GM23338 (cell line): ENCODE data around the gene LAGE3. TPM values are rescaled to one million over a fixed set of nuclear protein-coding genes. Genes with fewer than 3 reads are reported as not detected.

Experiments
- ATAC-seq: fragments of 200-7000 bp; cut with Tn5 transposase; 3 replicates; pipeline ENCODE4 v1.9.1; 2020
- DNase-seq: peaks from one replicate; pipeline ENCODE4 v3.0.0-alpha.2; 2015; ENCODE audit warnings: low spot score
- H2AFZ ChIP-seq: fragments of 200-600 bp; sonication (generic); 2 replicates; pipeline ENCODE4 v1.8.0; 2016; ENCODE audit warnings: antibody characterized with exemption, mild to moderate bottlenecking, moderate library complexity
- H3F3A ChIP-seq: fragments of 200-600 bp; sonication (generic); replicated peaks from 2 replicates; pipeline ENCODE4 v1.8.0; 2017; ENCODE audit warnings: antibody characterized with exemption, mixed run types, low read depth
- H3K27ac ChIP-seq: fragments of 200-600 bp; sonication (generic); 2 replicates; pipeline ENCODE4 v1.6.1; 2016; ENCODE audit warnings: low read depth
- H3K27me3 ChIP-seq: fragments of 200-600 bp; sonication (generic); 2 replicates; pipeline ENCODE4 v1.8.0; 2016; ENCODE audit warnings: mild to moderate bottlenecking, mixed run types, moderate library complexity; ENCODE audit not compliant: insufficient read depth
- H3K36me3 ChIP-seq: fragments of 200-600 bp; sonication (generic); 2 replicates; pipeline ENCODE4 v1.8.0; 2016; ENCODE audit warnings: mild to moderate bottlenecking; ENCODE audit not compliant: insufficient read depth
- H3K4me1 ChIP-seq: fragments of 200-600 bp; sonication (generic); 2 replicates; pipeline ENCODE4 v1.8.0; 2016; ENCODE audit warnings: mild to moderate bottlenecking, moderate library complexity; ENCODE audit not compliant: insufficient read depth
- H3K4me2 ChIP-seq: fragments of 200-600 bp; sonication (generic); 2 replicates; pipeline ENCODE4 v1.7.1; 2017; ENCODE audit warnings: mixed run types
- H3K4me3 ChIP-seq: fragments of 200-600 bp; sonication (generic); 2 replicates; pipeline ENCODE4 v1.6.1; 2016; ENCODE audit warnings: mixed run types
- H3K79me2 ChIP-seq: fragments of 200-600 bp; sonication (generic); replicated peaks from 2 replicates; pipeline ENCODE4 v1.8.0; 2017; ENCODE audit warnings: mild to moderate bottlenecking; ENCODE audit not compliant: insufficient read depth
- H3K9me2 ChIP-seq: fragments of 200-600 bp; sonication (generic); 2 replicates; pipeline ENCODE4 v1.8.0; 2017; ENCODE audit not compliant: insufficient read depth
- H4K20me1 ChIP-seq: fragments of 200-600 bp; sonication (generic); replicated peaks from 2 replicates; pipeline ENCODE4 v1.8.0; 2017; ENCODE audit warnings: mild to moderate bottlenecking; ENCODE audit not compliant: insufficient read depth
- H3K27ac Mint-ChIP-seq: 2 replicates; pipeline ENCODE4 v1.8.0; 2020; ENCODE audit warnings: inconsistent platforms, mild to moderate bottlenecking, moderate library complexity, mixed read lengths
- H3K27me3 Mint-ChIP-seq: 3 replicates; pipeline ENCODE4 v1.8.0; 2022; ENCODE audit warnings: low read depth, mild to moderate bottlenecking, moderate library complexity, mixed read lengths, inconsistent platforms; ENCODE audit not compliant: insufficient read depth, poor library complexity
- H3K36me3 Mint-ChIP-seq: 3 replicates; pipeline ENCODE4 v1.8.0; 2021; ENCODE audit warnings: low read depth, mild to moderate bottlenecking, inconsistent platforms, moderate library complexity, mixed read lengths
- H3K4me1 Mint-ChIP-seq: 3 replicates; pipeline ENCODE4 v1.8.0; 2020; ENCODE audit warnings: mild to moderate bottlenecking, inconsistent platforms, mixed read lengths
- H3K4me3 Mint-ChIP-seq: 3 replicates; pipeline ENCODE4 v1.8.0; 2021; ENCODE audit warnings: moderate library complexity, mild to moderate bottlenecking, inconsistent platforms, mixed read lengths
- H3K9me3 Mint-ChIP-seq: 3 replicates; pipeline ENCODE4 v1.8.0; 2020; ENCODE audit warnings: moderate library complexity, mild to moderate bottlenecking, inconsistent platforms, mixed read lengths
- CREB1 ChIP-seq: fragments of 250-450 bp; sonication (Bioruptor Pico); IDR thresholded peaks from 2 replicates; pipeline ENCODE4 v1.5.0; 2020; ENCODE audit warnings: low read depth, mild to moderate bottlenecking, moderate library complexity
- CTCF ChIP-seq, 2 experiments: fragments of 200-600 bp in 1 of 2; sonication (generic) in 1 of 2; conservative IDR thresholded peaks; 2 replicates each; pipeline versions ENCODE4 v1.5.1 to v1.6.1; 2016 to 2017; ENCODE audit warnings: antibody characterized with exemption in 2 of 2, low read depth in 2 of 2, mild to moderate bottlenecking in 2 of 2, moderate library complexity in 1 of 2
- EZH2 ChIP-seq: fragments of 200-600 bp; sonication (generic); IDR thresholded peaks from one replicate; pipeline ENCODE4 v1.8.0; 2017; ENCODE audit warnings: antibody characterized with exemption, mild to moderate bottlenecking, low read depth; ENCODE audit not compliant: unreplicated experiment
- EZH2phosphoT487 ChIP-seq: fragments of 200-600 bp; sonication (generic); IDR thresholded peaks from one replicate; pipeline ENCODE4 v1.8.1; 2018; ENCODE audit warnings: antibody characterized with exemption; ENCODE audit not compliant: unreplicated experiment
- JUNB ChIP-seq: IDR thresholded peaks from one replicate; pipeline ENCODE4 v1.6.1; 2016; ENCODE audit warnings: antibody characterized with exemption; ENCODE audit not compliant: unreplicated experiment
- NANOG ChIP-seq: IDR thresholded peaks from 2 replicates; pipeline ENCODE4 v1.6.1; 2016; ENCODE audit warnings: antibody characterized with exemption, borderline replicate concordance
- POLR2AphosphoS5 ChIP-seq: IDR thresholded peaks from 2 replicates; pipeline ENCODE4 v1.6.1; 2016; ENCODE audit warnings: antibody characterized with exemption, low read depth
- REST ChIP-seq: IDR thresholded peaks from one replicate; pipeline ENCODE4 v1.6.1; 2018; ENCODE audit warnings: antibody characterized with exemption; ENCODE audit not compliant: unreplicated experiment
- STAT1 ChIP-seq: IDR thresholded peaks from one replicate; pipeline ENCODE4 v1.6.1; 2016; ENCODE audit warnings: antibody characterized with exemption; ENCODE audit not compliant: unreplicated experiment
- ZNF114 ChIP-seq: fragments of 250-450 bp; sonication (Bioruptor Pico); IDR thresholded peaks from 2 replicates; pipeline ENCODE4 v1.5.0; 2020; ENCODE audit warnings: mild to moderate bottlenecking, moderate library complexity
- ZNF331 ChIP-seq: fragments of 250-450 bp; sonication (Bioruptor Pico); IDR thresholded peaks from 2 replicates; pipeline ENCODE4 v1.5.0; 2020; ENCODE audit warnings: low read depth, mild to moderate bottlenecking, moderate library complexity
- ZNF462 ChIP-seq: fragments of 250-450 bp; sonication (Bioruptor Pico); IDR thresholded peaks from 2 replicates; pipeline ENCODE4 v1.5.0; 2020; ENCODE audit warnings: mild to moderate bottlenecking, moderate library complexity
- polyA plus RNA-seq: library from polyadenylated mRNA; unstranded; fragments of >200 nt; fragmentation: Nextera tagmentation; extraction: Ambion mirVana; gene quantifications from 2 replicates; pipeline ENCODE4 v1.2.1, GENCODE V29; 2016
- total RNA-seq: library from RNA; depleted of rRNA; stranded (reverse); fragments of >200 nt; shearing (Covaris generic); gene quantifications from 2 replicates; pipeline ENCODE4 v1.2.3, GENCODE V29; 2014
- TF ChIP-seq, protein P1 (sequence below): IDR thresholded peaks from 2 replicates; pipeline ENCODE4 v1.6.1; 2016; ENCODE audit warnings: antibody characterized with exemption

Gene LAGE3
- total and polyA plus RNA-seq, 2 experiments from 2014 or later = 71.0 to 84.5 TPM

DNA sequence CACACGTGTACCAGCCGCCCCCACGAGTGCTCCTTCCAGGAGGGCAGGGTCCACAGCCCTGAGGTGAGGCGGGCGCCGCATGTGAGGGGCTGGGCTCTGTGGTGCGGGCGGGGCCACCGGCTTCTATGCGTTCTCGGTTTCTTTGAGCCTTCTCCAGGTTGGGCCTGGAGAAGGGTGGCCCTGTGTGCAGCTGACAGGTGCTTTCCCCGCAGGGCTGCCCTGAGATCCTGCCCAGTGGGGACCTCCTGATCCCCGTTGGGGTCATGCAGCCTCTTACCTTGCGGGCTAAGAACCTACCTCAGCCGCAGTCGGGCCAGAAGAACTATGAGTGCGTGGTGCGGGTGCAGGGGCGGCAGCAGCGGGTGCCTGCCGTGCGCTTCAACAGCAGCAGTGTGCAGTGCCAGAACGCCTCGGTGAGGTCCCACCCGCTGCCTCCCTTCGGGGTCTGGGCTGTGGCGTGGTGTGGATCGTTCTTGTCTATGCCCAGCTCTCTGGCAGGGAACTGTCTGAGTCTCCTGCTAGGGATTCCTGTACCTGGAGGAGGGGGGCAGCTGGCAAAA, 14.2 kb downstream of the LAGE3 start:
- ATAC-seq (no peak), DNase-seq (no peak)
- no peaks in the 10 kb centered on the region for H3K4me1 ChIP-seq
- peaks cover 10% of the 10 kb centered on the region; the same call in 2 of the 3 replicates for H3K36me3 Mint-ChIP-seq
- no peaks in the 10 kb centered on the region for H3K36me3 ChIP-seq
- H3K79me2 ChIP-seq = no peaks in the 10 kb centered on the region
- H3K4me3 ChIP-seq = no peak overlapping the region
- H3K27ac ChIP-seq = no peak overlapping the region
- H3K27ac Mint-ChIP-seq = no peak overlapping the region
- H3K4me1 Mint-ChIP-seq = no peaks in the 10 kb centered on the region
- H3K4me3 Mint-ChIP-seq = no peak overlapping the region
- no peak overlapping the region for H2AFZ ChIP-seq
- TF ChIP-seq EZH2phosphoT487 (no peak), CREB1 (no peak), NANOG (no peak), JUNB (no peak), CTCF (conservative IDR thresholded peaks at IDR 0.05; ENCODE audit: low read depth in 2 of 2) (no peak), POLR2AphosphoS5 (no peak), REST (no peak), STAT1 (no peak), ZNF114 (no peak), EZH2 (no peak), ZNF331 (CRISPR knock-in tag) (no peak), ZNF462 (CRISPR knock-in tag) (no peak)
- TF ChIP-seq, protein P1, sequence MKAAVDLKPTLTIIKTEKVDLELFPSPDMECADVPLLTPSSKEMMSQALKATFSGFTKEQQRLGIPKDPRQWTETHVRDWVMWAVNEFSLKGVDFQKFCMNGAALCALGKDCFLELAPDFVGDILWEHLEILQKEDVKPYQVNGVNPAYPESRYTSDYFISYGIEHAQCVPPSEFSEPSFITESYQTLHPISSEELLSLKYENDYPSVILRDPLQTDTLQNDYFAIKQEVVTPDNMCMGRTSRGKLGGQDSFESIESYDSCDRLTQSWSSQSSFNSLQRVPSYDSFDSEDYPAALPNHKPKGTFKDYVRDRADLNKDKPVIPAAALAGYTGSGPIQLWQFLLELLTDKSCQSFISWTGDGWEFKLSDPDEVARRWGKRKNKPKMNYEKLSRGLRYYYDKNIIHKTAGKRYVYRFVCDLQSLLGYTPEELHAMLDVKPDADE = no peak
- no peaks in the 10 kb centered on the region for H3K9me3 Mint-ChIP-seq
- no peaks in the 10 kb centered on the region for H3K27me3 ChIP-seq
- no peaks in the 10 kb centered on the region for H3K9me2 ChIP-seq
- H3K4me2 ChIP-seq = no peak overlapping the region
- no peaks in the 10 kb centered on the region for H3K27me3 Mint-ChIP-seq
- no peaks in the 10 kb centered on the region for H4K20me1 ChIP-seq
- H3F3A ChIP-seq = no peaks in the 10 kb centered on the region
